A673 (cell line): ENCODE results near the gene REXO1.

Experiments used
- CTCF ChIP-seq: fragments of 300-800, 200-600 bp; sonication (generic); conservative IDR thresholded peaks from 2 replicates; pipeline ENCODE4 v1.5.1; 2017; ENCODE audit warnings: low read depth, mild to moderate bottlenecking, antibody characterized with exemption, low read length, moderate library complexity, mixed read lengths
- EZH2 ChIP-seq: fragments of 200-600 bp; sonication (generic); IDR thresholded peaks from 2 replicates; pipeline ENCODE4 v1.6.1; 2017; ENCODE audit warnings: borderline replicate concordance, low read depth, mild to moderate bottlenecking, mixed read lengths, antibody characterized with exemption, low read length; ENCODE audit not compliant: poor library complexity, severe bottlenecking

DNA sequence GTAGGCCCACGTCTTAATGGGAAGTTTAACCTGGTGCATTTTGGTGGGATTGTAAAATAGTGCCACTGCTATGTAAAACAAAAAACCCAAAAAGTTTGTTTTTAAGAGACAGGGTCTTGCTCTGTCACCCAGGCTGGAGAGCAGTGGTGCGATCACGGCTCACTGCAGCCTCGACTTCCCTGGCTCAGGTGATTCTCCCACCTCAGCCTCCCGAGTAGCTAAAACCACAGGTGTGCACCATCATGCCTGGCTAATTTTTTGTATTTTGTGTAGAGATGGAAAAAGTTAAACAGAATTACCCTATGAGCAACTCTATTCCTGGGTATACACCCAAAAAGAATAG lies 820 bp upstream of the REXO1 start:
- no peak for TF ChIP-seq CTCF
- no peak for TF ChIP-seq EZH2
